HepG2 (cell line): ENCODE data around the gene SULT1B1. TPM values are rescaled to one million over a fixed set of nuclear protein-coding genes. Genes with fewer than 3 reads are reported as not detected.

ENCODE experiments used
- ATAC-seq: fragments of 200-7000 bp; cut with Tn5 transposase; 3 replicates; pipeline ENCODE4 v1.9.1; 2020; ENCODE audit warnings: mild to moderate bottlenecking, moderate library complexity
- BruUV-seq: library from RNA; stranded (reverse); fragments of 400-500 nt; replicated peaks from 2 replicates; lab custom pipeline; 2021; lab: Mats Ljungman, UMichigan
- CTCF ChIA-PET: fragments of 300-600 bp; formaldehyde crosslinking; extraction: SDS; loops from one replicate; lab custom pipeline; 2021; ENCODE audit warnings: low total read pairs, inconsistent platforms, low intra/inter-chr PET ratio; lab: Yijun Ruan, JAX
- POLR2A ChIA-PET: fragments of 350-600 bp; sonication (Branson Sonifier 250); formaldehyde crosslinking; loops from one replicate; lab custom pipeline; 2020; ENCODE audit warnings: antibody characterized with exemption, inconsistent platforms; lab: Yijun Ruan, JAX
- DNase-seq: peaks from one replicate; pipeline ENCODE4 v3.0.0-alpha.2; 2015; ENCODE audit warnings: low spot score
- FAIRE-seq: peaks from 3 replicates; lab custom pipeline; 2011; peaks lifted over from hg19 to GRCh38; lab: Jason Lieb, UNC
- H2AFZ ChIP-seq: one replicate; pipeline ENCODE4 v1.6.1; 2011; ENCODE audit warnings: low read length, inconsistent platforms
- H3K27ac ChIP-seq: fragments of 300-600 bp; 3 replicates; pipeline ENCODE4 v1.8.0; 2011; ENCODE audit warnings: mixed run types, mild to moderate bottlenecking, mixed read lengths, low read length, inconsistent platforms; ENCODE audit not compliant: insufficient read depth; ENCODE audit errors: extremely low read length
- H3K27me3 ChIP-seq, 2 experiments: fragments of 200-600 bp in 1 of 2; 2 replicates in 1 of 2; 3 replicates in 1 of 2; pipeline versions ENCODE4 v1.6.0 to v1.8.0; 2011; ENCODE audit warnings: low read length in 2 of 2, mild to moderate bottlenecking in 2 of 2, moderate library complexity in 2 of 2, inconsistent platforms in 1 of 2; ENCODE audit not compliant: insufficient read depth in 2 of 2, control insufficient read depth in 1 of 2
- H3K36me3 ChIP-seq, 2 experiments: fragments of 200-600 bp in 1 of 2; replicated peaks in 1 of 2; 2 replicates in 1 of 2; 3 replicates in 1 of 2; pipeline versions ENCODE4 v1.5.1 to v1.8.0; 2011; ENCODE audit warnings: low read length in 2 of 2, inconsistent platforms in 1 of 2; ENCODE audit not compliant: insufficient read depth in 2 of 2, control insufficient read depth in 1 of 2
- H3K4me1 ChIP-seq: 2 replicates; pipeline ENCODE4 v1.5.1; 2012; ENCODE audit warnings: low read length, inconsistent platforms; ENCODE audit not compliant: insufficient read depth
- H3K4me2 ChIP-seq: 2 replicates; pipeline ENCODE4 v1.6.0; 2011; ENCODE audit warnings: low read depth, low read length, inconsistent platforms
- H3K4me3 ChIP-seq, 3 experiments: fragments of 200-600 bp in 1 of 3; sonication (generic), shearing (Covaris generic) in 1 of 3; replicated peaks in 1 of 3; 2 replicates each; pipeline ENCODE4 v1.5.1; 2011 to 2016; ENCODE audit warnings: low read length in 3 of 3, inconsistent platforms in 2 of 3, low read depth in 2 of 3, mild to moderate bottlenecking in 2 of 3, control low read depth in 1 of 3, mixed read lengths in 1 of 3; ENCODE audit not compliant: insufficient read depth in 1 of 3
- H3K79me2 ChIP-seq: one replicate; pipeline ENCODE4 v1.6.1; 2011; ENCODE audit warnings: low read length, inconsistent platforms; ENCODE audit not compliant: insufficient read depth
- H3K9ac ChIP-seq: 2 replicates; pipeline ENCODE4 v1.6.0; 2011; ENCODE audit warnings: mild to moderate bottlenecking, low read depth, low read length, inconsistent platforms; ENCODE audit not compliant: insufficient read depth
- H3K9me3 ChIP-seq: 2 replicates; pipeline ENCODE4 v1.5.1; 2012; ENCODE audit warnings: mild to moderate bottlenecking, low read length
- H4K20me1 ChIP-seq: 2 replicates; pipeline ENCODE4 v1.6.0; 2011; ENCODE audit warnings: inconsistent platforms, mild to moderate bottlenecking, low read length, moderate library complexity; ENCODE audit not compliant: insufficient read depth
- FIP1L1 ChIP-seq: fragments of 200-400 bp; formaldehyde crosslinking; IDR thresholded peaks from 2 replicates; pipeline ENCODE4 v1.6.1; 2018; ENCODE audit warnings: low read depth, mild to moderate bottlenecking, low read length, moderate library complexity, borderline replicate concordance; ENCODE audit not compliant: insufficient read depth
- HMGXB3 ChIP-seq: sonication (generic); formaldehyde crosslinking; IDR thresholded peaks from 2 replicates; pipeline ENCODE4 v1.4.0; 2020; ENCODE audit warnings: missing genetic modification reagents, borderline replicate concordance
- IRF9 ChIP-seq: sonication (generic); formaldehyde crosslinking; IDR thresholded peaks from 2 replicates; pipeline ENCODE4 v1.8.0; 2022; ENCODE audit warnings: missing genetic modification reagents, mild to moderate bottlenecking, borderline replicate concordance
- MNT ChIP-seq: fragments of 450-650 bp; IDR thresholded peaks from 2 replicates; pipeline ENCODE4 v1.6.1; 2016
- NR2F2 ChIP-seq: IDR thresholded peaks from 2 replicates; pipeline ENCODE4 v1.6.1; 2012; ENCODE audit warnings: low read depth, inconsistent platforms, borderline replicate concordance
- REXO4 ChIP-seq: sonication (generic); formaldehyde crosslinking; IDR thresholded peaks from 2 replicates; pipeline ENCODE4 v1.8.0; 2022; ENCODE audit warnings: missing genetic modification reagents, mild to moderate bottlenecking, borderline replicate concordance
- SPEN ChIP-seq: sonication (generic); formaldehyde crosslinking; IDR thresholded peaks from 2 replicates; pipeline ENCODE4 v1.5.1; 2020; ENCODE audit warnings: low read depth, mild to moderate bottlenecking, missing genetic modification reagents
- TMF1 ChIP-seq: sonication (generic); formaldehyde crosslinking; IDR thresholded peaks from 2 replicates; pipeline ENCODE4 v1.8.1; 2022; ENCODE audit warnings: low read depth, missing genetic modification reagents
- ZFX ChIP-seq: sonication (generic); formaldehyde crosslinking; IDR thresholded peaks from 2 replicates; pipeline ENCODE4 v1.4.0; 2020; ENCODE audit warnings: mild to moderate bottlenecking, low read depth, missing genetic modification reagents, moderate library complexity
- ZNF10 ChIP-seq: sonication (generic); formaldehyde crosslinking; IDR thresholded peaks from 2 replicates; pipeline ENCODE4 v1.4.0; 2020; ENCODE audit warnings: mild to moderate bottlenecking, low read depth, missing genetic modification reagents, borderline replicate concordance
- ZNF136 ChIP-seq: sonication (generic); formaldehyde crosslinking; IDR thresholded peaks from 2 replicates; pipeline ENCODE4 v1.8.1; 2022; ENCODE audit warnings: low read depth, mild to moderate bottlenecking, moderate library complexity, missing genetic modification reagents
- ZNF3 ChIP-seq: IDR thresholded peaks from 2 replicates; pipeline ENCODE4 v1.7.0; 2017; ENCODE audit warnings: inconsistent platforms
- ZNF451 ChIP-seq: sonication (generic); formaldehyde crosslinking; IDR thresholded peaks from 2 replicates; pipeline ENCODE4 v1.5.0; 2020; ENCODE audit warnings: mild to moderate bottlenecking, missing genetic modification reagents
- ZNF558 ChIP-seq: sonication (generic); formaldehyde crosslinking; IDR thresholded peaks from 2 replicates; pipeline ENCODE4 v1.9.0; 2022; ENCODE audit warnings: mild to moderate bottlenecking, missing genetic modification reagents, borderline replicate concordance
- ZNF616 ChIP-seq: sonication (generic); formaldehyde crosslinking; IDR thresholded peaks from 2 replicates; pipeline ENCODE4 v1.5.0; 2020; ENCODE audit warnings: low read depth, mild to moderate bottlenecking, missing genetic modification reagents
- WGBS: methylation state at CpG from one replicate; pipeline ENCODE4 v1.1.6; 2017; ENCODE audit warnings: low lambda C conversion rate; 5-methylcytosine and 5-hydroxymethylcytosine counted together
- in situ Hi-C: cut with HindIII; loops from 2 replicates; pipeline ENCODE4 v1.10.0; 2017; ENCODE audit warnings: low pct_unique_long_range_greater_than_20kb; ENCODE audit not compliant: extremely low pct_ligation_motif_present
- intact Hi-C: fragments of 100-400 bp; cut with micrococcal nuclease; formaldehyde crosslinking; loops from one replicate; pipeline ENCODE4 v1.10.0; 2022; ENCODE audit not compliant: unreplicated experiment
- polyA plus RNA-seq, 8 experiments: library from polyadenylated mRNA; depleted of rRNA in 3 of 8; stranded (reverse) in 7 of 8; unstranded in 1 of 8; fragments of >200 nt; fragmentation: Illumina TruSeq in 4 of 8; extraction: Trizol in 4 of 8; gene quantifications; 2 replicates each; pipeline versions ENCODE4 v1.2.1 to v1.2.3, GENCODE V29; 2011 to 2016; ENCODE audit warnings: low read depth in 4 of 8, missing spikeins in 1 of 8, mixed read lengths in 1 of 8; ENCODE audit not compliant: insufficient read depth in 1 of 8
- total RNA-seq, 5 experiments: library from RNA; depleted of rRNA; stranded (reverse); fragments of >200 nt; fragmentation: Illumina TruSeq; extraction: Trizol; gene quantifications; 2 replicates each; pipeline ENCODE4 v1.2.3, GENCODE V29; 2016; ENCODE audit warnings: low read depth in 1 of 5

The SULT1B1 gene
- total and polyA plus RNA-seq, 2 of the 13 experiments (the other 11 are each of a cell fraction or from before 2014, with no cell fraction given), result 0.20 to 0.25 TPM

GRCh38 chr4:69759189-69759604, 1.2 kb downstream of the SULT1B1 start:
- ChIA-PET CTCF (no interaction called here), POLR2A (no interaction called here)
- no peak for TF ChIP-seq SPEN (CRISPR knock-in tag)
- no peak for TF ChIP-seq FIP1L1
- no peak for TF ChIP-seq MNT
- TF ChIP-seq IRF9 (CRISPR knock-in tag), result no peak
- TF ChIP-seq ZNF451 (CRISPR knock-in tag), result no peak
- no peak for TF ChIP-seq ZNF3 (CRISPR knock-in tag)
- no peak for TF ChIP-seq ZNF10
- no peak for TF ChIP-seq ZFX (CRISPR knock-in tag)
- TF ChIP-seq ZNF558, result no peak
- no peak for TF ChIP-seq REXO4
- TF ChIP-seq TMF1 (CRISPR knock-in tag), result no peak
- no peak for TF ChIP-seq HMGXB3 (CRISPR knock-in tag)
- no peak for TF ChIP-seq NR2F2
- no peak for TF ChIP-seq ZNF136 (CRISPR knock-in tag)
- no peak for TF ChIP-seq ZNF616 (CRISPR knock-in tag)
- no TSS peak for BruUV-seq
- H3K9ac ChIP-seq, result no peak overlapping the region
- H2AFZ ChIP-seq, result no peak overlapping the region
- ATAC-seq, result no peak
- H3K4me1 ChIP-seq, result peaks cover 46% of the 10 kb centered on the region
- no peaks in the 10 kb centered on the region for H4K20me1 ChIP-seq
- H3K27ac ChIP-seq, result no peak overlapping the region
- intact Hi-C loops, result no loop called here
- no peak overlapping the region for H3K4me2 ChIP-seq
- H3K27me3 ChIP-seq, result no peaks in the 10 kb centered on the region
- H3K9me3 ChIP-seq, result no peaks in the 10 kb centered on the region
- no peak for DNase-seq
- H3K36me3 ChIP-seq, result no peaks in the 10 kb centered on the region
- WGBS, result 76% methylated on average over 6 of the region's 6 CpGs
- H3K4me3 ChIP-seq, result no peak overlapping the region
- no peaks in the 10 kb centered on the region for H3K79me2 ChIP-seq
- FAIRE-seq, result no peak
- in situ Hi-C loops, result no loop called here
